Thyroid gland (tissue), 4 donors: ENCODE data around the gene WNT9B. TPM values are rescaled to one million over a fixed set of nuclear protein-coding genes. Genes with fewer than 3 reads are reported as not detected.

Experiments used
- DNase-seq, 2 donors: peaks; one replicate each; pipeline ENCODE4 v3.0.0-alpha.2; 2019
- H3K27ac ChIP-seq, 3 donors: fragments of 200-600 bp; sonication (generic); 1 replicate in 2 of 3; 2 replicates in 1 of 3; pipeline ENCODE4 v1.5.1; 2016 to 2019; ENCODE audit warnings: mild to moderate bottlenecking in 1 of 3, moderate library complexity in 1 of 3
- H3K27me3 ChIP-seq: fragments of 200-600 bp; sonication (generic); one replicate; pipeline ENCODE4 v1.5.1; 2019
- H3K36me3 ChIP-seq, 2 donors: fragments of 200-600 bp; sonication (generic); one replicate each; pipeline ENCODE4 v1.5.1; 2016 to 2019
- H3K4me1 ChIP-seq, 2 donors: fragments of 200-600 bp; sonication (generic); one replicate each; pipeline ENCODE4 v1.5.1; 2017 to 2019
- H3K4me3 ChIP-seq, 3 donors: fragments of 200-600 bp; sonication (generic); replicated peaks in 1 of 3; 1 replicate in 2 of 3; 2 replicates in 1 of 3; pipeline ENCODE4 v1.5.1; 2016; ENCODE audit warnings: mild to moderate bottlenecking in 1 of 3
- H3K9me3 ChIP-seq: fragments of 200-600 bp; sonication (generic); one replicate; pipeline ENCODE4 v1.5.1; 2017
- CTCF ChIP-seq, 6 experiments: fragments of 200-600 bp in 3 of 6; fragments of 450-650 bp in 3 of 6; sonication (generic) in 3 of 6; IDR thresholded peaks; one replicate each; pipeline ENCODE4 v1.5.1; 2016 to 2019; ENCODE audit warnings: antibody characterized with exemption in 6 of 6, mild to moderate bottlenecking in 2 of 6, inconsistent platforms in 1 of 6, moderate library complexity in 1 of 6
- POLR2A ChIP-seq, 2 donors: fragments of 450-650 bp; IDR thresholded peaks; one replicate each; pipeline ENCODE4 v1.6.1; 2017; ENCODE audit warnings: antibody characterized with exemption in 2 of 2, mild to moderate bottlenecking in 2 of 2, moderate library complexity in 1 of 2
- WGBS, 2 donors: methylation state at CpG; one replicate each; pipeline ENCODE4 v1.1.5; 2017; 5-methylcytosine and 5-hydroxymethylcytosine counted together
- intact Hi-C: fragments of 100-400 bp; cut with DNase I; formaldehyde crosslinking; loops from one replicate; pipeline ENCODE4 v1.15.1; 2023
- total RNA-seq, 4 donors: library from RNA; depleted of rRNA; stranded (reverse); fragments of >200 nt; gene quantifications; one replicate each; pipeline ENCODE4 v1.2.3, GENCODE V29; 2016

Gene WNT9B
- total RNA-seq, 4 donors from 2014 or later: 1.2 TPM; not detected in 3

GRCh38 chr17:46876353-46876887 is 25.0 kb downstream of the WNT9B start:
- no peak overlapping the region for H3K4me3 ChIP-seq
- WGBS, 2 donors: 52 to 69% methylated on average over 5 to 6 of the region's 12 CpGs
- H3K9me3 ChIP-seq: no peaks in the 10 kb centered on the region
- TF ChIP-seq POLR2A (IDR thresholded peaks at IDR 0.05) (no peak), CTCF (IDR thresholded peaks at IDR 0.05) (peak in 4 of 6 experiments; percentile 29 to 63 (median 58))
- no peaks in the 10 kb centered on the region for H3K4me1 ChIP-seq
- peak; percentile 70 to 76 for DNase-seq
- H3K27ac ChIP-seq: no peak overlapping the region
- intact Hi-C loops: no loop called here
- H3K27me3 ChIP-seq: no peaks in the 10 kb centered on the region
- H3K36me3 ChIP-seq: no peaks in the 10 kb centered on the region

- Histone ChIP-seq H3K4me1 (no peaks in the 10 kb centered on the region), H3K27me3 (no peaks in the 10 kb centered on the region), H3K4me3 (no peak overlapping the region), H3K36me3 (no peaks in the 10 kb centered on the region), H3K9me3 (no peaks in the 10 kb centered on the region), H3K27ac (no peak overlapping the region)
- DNase-seq: no peak
- intact Hi-C loops: no loop called here
- WGBS, 2 donors: 72 to 79% methylated on average over 4 of the region's 4 CpGs
- TF ChIP-seq CTCF (IDR thresholded peaks at IDR 0.05) (no peak), POLR2A (IDR thresholded peaks at IDR 0.05) (no peak)
These were observed 25.5 kb downstream of the WNT9B start for GRCh38 chr17:46876926-46877325.

- H3K4me3 ChIP-seq: no peak overlapping the region
- H3K36me3 ChIP-seq: no peaks in the 10 kb centered on the region
- TF ChIP-seq POLR2A (IDR thresholded peaks at IDR 0.05): no peak
- no peak for TF ChIP-seq CTCF (IDR thresholded peaks at IDR 0.05)
- DNase-seq: no peak
- no peaks in the 10 kb centered on the region for H3K9me3 ChIP-seq
- WGBS, 2 donors: 33 to 68% methylated on average over 1 to 4 of the region's 6 CpGs
- H3K4me1 ChIP-seq: no peaks in the 10 kb centered on the region
- intact Hi-C loops: no loop called here
- H3K27me3 ChIP-seq: no peaks in the 10 kb centered on the region
- no peak overlapping the region for H3K27ac ChIP-seq
These were observed 26.1 kb downstream of the WNT9B start for GRCh38 chr17:46877466-46877865.

- Histone ChIP-seq H3K9me3 (no peaks in the 10 kb centered on the region), H3K27me3 (no peaks in the 10 kb centered on the region), H3K36me3 (no peaks in the 10 kb centered on the region), H3K4me1 (no peaks in the 10 kb centered on the region), H3K27ac (no peak overlapping the region), H3K4me3 (no peak overlapping the region)
- intact Hi-C loops: no loop called here
- TF ChIP-seq CTCF (IDR thresholded peaks at IDR 0.05) (no peak), POLR2A (IDR thresholded peaks at IDR 0.05) (no peak)
- WGBS, 2 donors: 70 to 90% methylated on average over 5 to 6 of the region's 6 CpGs
- peak in 1 of 2 donors; percentile 7 for DNase-seq
These were observed 26.7 kb downstream of the WNT9B start for GRCh38 chr17:46878055-46878454.

GRCh38 chr17:46879101-46879500 is 27.7 kb downstream of the WNT9B start:
- no peaks in the 10 kb centered on the region for H3K9me3 ChIP-seq
- 76 to 85% methylated on average over 7 of the region's 7 CpGs for WGBS, 2 donors
- no peak overlapping the region for H3K4me3 ChIP-seq
- intact Hi-C loops: no loop called here
- no peak overlapping the region for H3K27ac ChIP-seq
- no peak for TF ChIP-seq CTCF (IDR thresholded peaks at IDR 0.05)
- no peak for TF ChIP-seq POLR2A (IDR thresholded peaks at IDR 0.05)
- no peaks in the 10 kb centered on the region for H3K27me3 ChIP-seq
- DNase-seq: no peak
- no peaks in the 10 kb centered on the region for H3K4me1 ChIP-seq
- H3K36me3 ChIP-seq: no peaks in the 10 kb centered on the region
